Measurements from ENCODE around the gene SLC6A1. TPM values are rescaled to one million over a fixed set of nuclear protein-coding genes. Genes with fewer than 3 reads are reported as not detected.

SLC6A1 gene
- total RNA-seq, 1 donor from 2014 or later = not detected

- Mint-ChIP-seq H3K27ac (no peak overlapping the region), H3K4me3 (no peak overlapping the region), H3K9me3 (no peaks in the 10 kb centered on the region), H3K36me3 (ENCODE audit: low read depth) (no peaks in the 10 kb centered on the region), H3K4me1 (ENCODE audit: low read depth) (no peaks in the 10 kb centered on the region), H3K27me3 (ENCODE audit: insufficient read depth) (peaks cover 12% of the 10 kb centered on the region)
- intact Hi-C loops (cut with micrococcal nuclease) = no loop called here
- DNase-seq (ENCODE audit: low spot score) = no peak
These were observed 9.8 kb downstream of the SLC6A1 start for GRCh38 chr3:11002371-11002807.

GRCh38 chr3:11004563-11004962, 12.0 kb downstream of the SLC6A1 start:
- no peak for DNase-seq (ENCODE audit: low spot score)
- no peak overlapping the region for H3K27ac Mint-ChIP-seq
- H3K9me3 Mint-ChIP-seq = no peaks in the 10 kb centered on the region
- intact Hi-C loops (cut with micrococcal nuclease) = no loop called here
- H3K27me3 Mint-ChIP-seq (ENCODE audit: insufficient read depth) = peaks cover 8% of the 10 kb centered on the region
- H3K4me3 Mint-ChIP-seq = no peak overlapping the region
- no peaks in the 10 kb centered on the region for H3K4me1 Mint-ChIP-seq (ENCODE audit: low read depth)
- H3K36me3 Mint-ChIP-seq (ENCODE audit: low read depth) = no peaks in the 10 kb centered on the region

GRCh38 chr3:11005686-11006256, 13.2 kb downstream of the SLC6A1 start:
- intact Hi-C loops (cut with micrococcal nuclease) = no loop called here
- Mint-ChIP-seq H3K36me3 (ENCODE audit: low read depth) (no peaks in the 10 kb centered on the region), H3K4me3 (no peak overlapping the region), H3K27me3 (ENCODE audit: insufficient read depth) (peaks cover 7% of the 10 kb centered on the region), H3K9me3 (no peaks in the 10 kb centered on the region), H3K4me1 (ENCODE audit: low read depth) (no peaks in the 10 kb centered on the region), H3K27ac (no peak overlapping the region)
- DNase-seq (ENCODE audit: low spot score) = no peak

DNA sequence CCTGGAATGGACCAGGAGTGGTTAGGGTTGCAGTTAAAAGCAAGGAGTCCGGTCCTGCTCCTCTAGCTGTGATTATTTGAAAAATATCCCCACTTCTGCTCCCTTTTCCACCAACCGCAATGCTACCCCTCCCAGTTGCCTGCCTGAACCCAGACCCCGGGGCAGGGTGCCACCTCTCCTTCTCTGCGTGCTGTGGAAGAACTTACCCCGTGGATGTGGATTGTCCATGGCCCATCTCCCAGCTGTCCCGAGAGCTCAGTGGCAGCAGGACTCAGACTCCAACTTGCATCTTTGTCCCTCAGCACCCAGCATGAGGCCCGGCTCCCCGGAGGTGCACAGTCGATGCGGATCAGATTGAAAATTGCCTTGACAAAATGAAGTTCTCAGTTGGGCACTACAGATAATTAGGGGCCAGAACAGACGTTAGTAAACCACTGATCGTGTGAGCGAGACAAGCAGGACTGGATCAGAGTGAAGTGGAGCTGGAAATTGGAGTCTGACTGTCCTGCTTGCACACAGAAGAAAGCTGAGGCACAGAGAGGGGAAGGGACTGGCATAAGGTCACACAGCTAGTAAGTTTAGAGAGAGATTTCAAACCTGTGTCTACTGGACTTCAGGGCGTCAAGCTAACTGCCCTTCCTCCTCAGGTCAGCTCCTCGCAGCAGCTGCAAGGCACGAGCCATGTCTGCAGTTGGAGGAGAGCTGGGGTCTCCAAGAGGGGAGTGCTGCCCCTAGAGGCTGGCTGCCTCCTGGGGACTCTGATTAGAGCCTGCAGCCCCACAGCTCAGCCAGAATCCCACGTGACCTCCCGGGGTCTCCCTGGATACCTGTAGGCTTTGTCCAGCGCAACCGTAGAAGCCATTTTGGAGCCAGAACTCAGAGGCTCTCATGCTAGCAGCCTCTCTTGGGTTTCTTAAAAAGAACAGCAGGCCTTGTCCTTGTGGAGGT, 14.7 kb downstream of the SLC6A1 start:
- Mint-ChIP-seq H3K9me3 (no peaks in the 10 kb centered on the region), H3K27me3 (ENCODE audit: insufficient read depth) (peaks cover 2% of the 10 kb centered on the region), H3K36me3 (ENCODE audit: low read depth) (no peaks in the 10 kb centered on the region), H3K4me1 (ENCODE audit: low read depth) (no peaks in the 10 kb centered on the region), H3K4me3 (no peak overlapping the region), H3K27ac (no peak overlapping the region)
- no peak for DNase-seq (ENCODE audit: low spot score)
- intact Hi-C loops (cut with micrococcal nuclease) = no loop called here

DNA sequence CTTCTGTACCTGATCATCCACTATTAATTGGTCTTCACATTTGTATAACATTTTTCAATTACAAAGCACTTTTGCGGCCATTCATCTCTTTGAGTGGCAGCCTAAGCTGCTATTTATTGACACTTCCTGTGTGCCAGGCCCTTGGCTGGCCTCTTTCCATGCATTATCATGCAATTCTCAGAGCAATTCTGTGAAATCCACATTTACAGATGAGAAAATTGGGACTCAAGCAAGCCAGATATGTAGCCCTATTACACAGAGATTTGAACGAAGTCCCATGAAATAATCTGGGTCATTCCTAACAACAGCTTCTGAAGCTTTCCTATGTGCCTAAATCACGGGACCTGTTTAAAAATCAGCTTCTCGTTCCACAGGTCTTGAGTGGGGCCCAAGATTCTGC, 17.4 kb downstream of the SLC6A1 start:
- intact Hi-C loops (cut with micrococcal nuclease) = no loop called here
- Mint-ChIP-seq H3K27me3 (ENCODE audit: insufficient read depth) (no peaks in the 10 kb centered on the region), H3K9me3 (no peaks in the 10 kb centered on the region), H3K4me3 (no peak overlapping the region), H3K27ac (no peak overlapping the region), H3K36me3 (ENCODE audit: low read depth) (no peaks in the 10 kb centered on the region), H3K4me1 (ENCODE audit: low read depth) (no peaks in the 10 kb centered on the region)
- no peak for DNase-seq (ENCODE audit: low spot score)

DNA sequence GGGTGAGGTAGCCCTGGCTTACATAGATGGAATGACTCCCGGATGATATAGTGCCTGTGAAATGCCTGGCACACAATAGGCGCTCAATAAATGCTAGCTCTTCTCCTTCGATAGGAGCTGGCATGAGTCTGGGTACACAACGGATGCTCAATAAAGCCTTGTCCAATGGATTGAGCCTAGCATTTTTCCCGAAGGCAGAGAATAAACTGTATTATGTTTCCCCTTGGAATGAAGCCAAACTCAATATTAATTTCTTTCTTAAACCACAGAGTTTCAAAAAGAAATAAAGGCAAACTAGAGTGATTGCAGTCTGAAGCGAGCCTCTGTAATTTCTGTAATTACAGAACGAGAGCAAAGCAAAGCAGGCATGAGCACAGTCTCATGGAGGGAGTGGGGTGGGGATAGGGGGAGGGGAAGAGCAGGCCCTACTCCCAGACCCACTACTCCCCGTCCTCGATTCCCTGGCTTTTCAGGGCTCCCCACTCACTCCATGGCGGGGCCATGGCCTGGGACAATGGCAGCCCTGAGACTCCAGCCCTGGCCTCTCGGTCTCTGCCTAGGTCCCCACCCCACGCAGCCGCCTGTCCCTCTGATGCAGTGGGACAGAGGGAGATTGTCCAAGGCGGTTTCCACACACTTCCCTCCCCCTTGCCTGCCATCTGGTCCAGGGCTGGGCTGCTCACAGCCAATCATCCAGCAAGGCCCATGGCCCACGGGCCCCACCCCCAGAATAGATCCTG, 18.0 kb downstream of the SLC6A1 start:
- no peaks in the 10 kb centered on the region for H3K27me3 Mint-ChIP-seq (ENCODE audit: insufficient read depth)
- no peak overlapping the region for H3K27ac Mint-ChIP-seq
- H3K9me3 Mint-ChIP-seq = no peaks in the 10 kb centered on the region
- H3K36me3 Mint-ChIP-seq (ENCODE audit: low read depth) = no peaks in the 10 kb centered on the region
- no peaks in the 10 kb centered on the region for H3K4me1 Mint-ChIP-seq (ENCODE audit: low read depth)
- intact Hi-C loops (cut with micrococcal nuclease) = no loop called here
- no peak for DNase-seq (ENCODE audit: low spot score)
- no peak overlapping the region for H3K4me3 Mint-ChIP-seq

DNA sequence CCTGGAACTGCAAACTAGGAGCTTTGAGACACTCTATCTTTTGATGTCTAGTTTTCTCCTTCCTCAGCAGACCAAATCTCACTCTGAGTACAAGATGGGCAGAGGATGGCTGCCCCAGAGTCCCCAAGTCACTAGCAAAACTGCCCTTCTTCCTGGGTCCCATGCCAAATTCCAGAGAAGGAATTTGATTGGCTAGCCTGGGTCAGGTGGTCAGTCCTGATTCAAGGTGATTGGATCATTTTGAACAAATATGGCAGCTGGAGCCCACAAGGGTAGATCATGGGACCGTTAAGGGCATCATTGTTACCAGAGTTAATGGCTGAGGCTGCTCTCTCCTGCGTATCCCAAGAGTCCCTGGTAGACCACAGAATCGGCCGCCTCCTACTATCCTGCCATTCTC, 21.7 kb downstream of the SLC6A1 start:
- H3K4me3 Mint-ChIP-seq = no peak overlapping the region
- no peaks in the 10 kb centered on the region for H3K36me3 Mint-ChIP-seq (ENCODE audit: low read depth)
- no peak overlapping the region for H3K27ac Mint-ChIP-seq
- H3K9me3 Mint-ChIP-seq = no peaks in the 10 kb centered on the region
- intact Hi-C loops (cut with micrococcal nuclease) = no loop called here
- H3K27me3 Mint-ChIP-seq (ENCODE audit: insufficient read depth) = no peaks in the 10 kb centered on the region
- DNase-seq (ENCODE audit: low spot score) = no peak
- no peaks in the 10 kb centered on the region for H3K4me1 Mint-ChIP-seq (ENCODE audit: low read depth)

GRCh38 chr3:11014752-11015151, 22.2 kb downstream of the SLC6A1 start:
- intact Hi-C loops (cut with micrococcal nuclease) = no loop called here
- H3K4me3 Mint-ChIP-seq = no peak overlapping the region
- H3K36me3 Mint-ChIP-seq (ENCODE audit: low read depth) = no peaks in the 10 kb centered on the region
- H3K9me3 Mint-ChIP-seq = no peaks in the 10 kb centered on the region
- DNase-seq (ENCODE audit: low spot score) = no peak
- no peaks in the 10 kb centered on the region for H3K27me3 Mint-ChIP-seq (ENCODE audit: insufficient read depth)
- H3K27ac Mint-ChIP-seq = no peak overlapping the region
- H3K4me1 Mint-ChIP-seq (ENCODE audit: low read depth) = no peaks in the 10 kb centered on the region

DNA sequence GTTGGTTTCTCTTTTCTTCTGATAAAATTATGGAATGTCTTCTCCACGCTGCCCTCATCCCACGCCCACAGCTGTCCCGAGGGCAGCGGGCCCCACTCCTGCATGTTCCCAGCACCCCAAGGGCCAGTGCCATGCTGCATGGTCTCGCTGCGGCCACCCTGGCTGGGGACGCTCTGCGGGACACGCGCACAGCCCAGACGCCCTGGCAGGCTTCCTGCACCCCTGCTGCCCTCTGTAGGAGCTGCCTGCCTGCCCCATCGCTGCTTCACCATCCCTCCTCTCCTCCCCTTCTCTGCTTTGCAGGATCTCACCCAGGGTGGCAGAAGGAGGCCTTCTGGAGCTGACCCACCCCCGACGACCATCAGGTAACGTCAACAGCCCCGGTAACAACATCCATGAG, 22.8 kb downstream of the SLC6A1 start:
- H3K4me3 Mint-ChIP-seq = no peak overlapping the region
- no peak overlapping the region for H3K27ac Mint-ChIP-seq
- H3K36me3 Mint-ChIP-seq (ENCODE audit: low read depth) = no peaks in the 10 kb centered on the region
- intact Hi-C loops (cut with micrococcal nuclease) = no loop called here
- no peaks in the 10 kb centered on the region for H3K9me3 Mint-ChIP-seq
- no peaks in the 10 kb centered on the region for H3K27me3 Mint-ChIP-seq (ENCODE audit: insufficient read depth)
- DNase-seq (ENCODE audit: low spot score) = no peak
- no peaks in the 10 kb centered on the region for H3K4me1 Mint-ChIP-seq (ENCODE audit: low read depth)

- Mint-ChIP-seq H3K4me1 (ENCODE audit: low read depth) (no peaks in the 10 kb centered on the region), H3K27me3 (ENCODE audit: insufficient read depth) (peaks cover under 1% of the 10 kb centered on the region), H3K36me3 (ENCODE audit: low read depth) (no peaks in the 10 kb centered on the region), H3K27ac (no peak overlapping the region), H3K4me3 (no peak overlapping the region), H3K9me3 (no peaks in the 10 kb centered on the region)
- intact Hi-C loops (cut with micrococcal nuclease) = no loop called here
- DNase-seq (ENCODE audit: low spot score) = no peak
These were observed 24.2 kb downstream of the SLC6A1 start for GRCh38 chr3:11016727-11017126.

GRCh38 chr3:11019116-11019819, 26.7 kb downstream of the SLC6A1 start:
- H3K4me3 Mint-ChIP-seq = no peak overlapping the region
- no peaks in the 10 kb centered on the region for H3K4me1 Mint-ChIP-seq (ENCODE audit: low read depth)
- no peaks in the 10 kb centered on the region for H3K9me3 Mint-ChIP-seq
- no peaks in the 10 kb centered on the region for H3K36me3 Mint-ChIP-seq (ENCODE audit: low read depth)
- no peak overlapping the region for H3K27ac Mint-ChIP-seq
- no peak for DNase-seq (ENCODE audit: low spot score)
- H3K27me3 Mint-ChIP-seq (ENCODE audit: insufficient read depth) = peaks cover 3% of the 10 kb centered on the region
- intact Hi-C loops (cut with micrococcal nuclease) = no loop called here

DNA sequence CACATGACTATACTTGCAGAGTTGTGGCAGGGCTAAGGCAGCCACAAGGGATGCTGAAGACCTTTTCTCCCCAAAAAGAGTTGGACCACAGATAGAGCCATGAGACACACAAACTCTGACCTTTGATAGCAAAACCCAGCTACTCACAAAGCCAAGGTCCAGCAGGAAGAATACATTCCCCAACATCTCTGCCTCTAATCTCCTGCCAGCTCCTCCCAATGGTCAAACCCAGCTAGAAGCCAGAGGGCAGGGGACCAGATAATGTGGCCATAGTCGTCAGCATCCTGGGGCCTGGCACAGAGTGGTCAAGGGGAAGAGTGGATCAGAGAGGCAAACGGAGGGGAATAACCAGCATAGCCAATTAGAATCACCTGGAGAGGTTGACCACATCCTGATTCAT, 28.2 kb downstream of the SLC6A1 start:
- Mint-ChIP-seq H3K9me3 (no peaks in the 10 kb centered on the region), H3K27ac (no peak overlapping the region), H3K36me3 (ENCODE audit: low read depth) (no peaks in the 10 kb centered on the region), H3K27me3 (ENCODE audit: insufficient read depth) (peaks cover 3% of the 10 kb centered on the region), H3K4me1 (ENCODE audit: low read depth) (no peaks in the 10 kb centered on the region), H3K4me3 (no peak overlapping the region)
- no peak for DNase-seq (ENCODE audit: low spot score)
- intact Hi-C loops (cut with micrococcal nuclease) = no loop called here
